ENCODE results near the gene PCDH9.

DNA sequence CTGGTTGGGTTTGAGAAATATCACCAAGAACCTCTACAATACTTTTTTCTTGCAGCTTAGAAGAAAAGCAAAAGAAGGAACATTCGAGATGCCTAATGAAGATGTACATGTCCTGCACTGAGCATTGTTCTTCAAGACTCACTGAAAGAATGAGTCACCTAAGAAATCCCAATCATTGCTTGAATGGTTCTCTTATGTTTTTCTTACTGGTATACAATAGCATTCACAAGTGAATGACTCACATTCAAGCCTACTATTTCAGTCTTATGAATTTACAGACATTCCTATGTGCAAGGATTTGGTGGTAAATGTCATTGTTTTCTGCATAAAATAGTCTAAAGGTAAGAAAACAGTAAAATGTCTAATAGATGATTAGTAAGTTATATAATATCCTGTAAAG is 594.6 kb downstream of the PCDH9 start:
- TF ChIP-seq POLR2A (IDR thresholded peaks at IDR 0.05; ENCODE audit: low read depth, low read length) (no peak), TAF1 (IDR thresholded peaks at IDR 0.05; ENCODE audit: borderline replicate concordance, low read depth, low read length) (no peak)
